HCT116 (cell line): Measurements from ENCODE around the gene HIVEP3. TPM values are rescaled to one million over a fixed set of nuclear protein-coding genes. Genes with fewer than 3 reads are reported as not detected.

Source experiments
- ATAC-seq: fragments of 200-7000 bp; cut with Tn5 transposase; 2 replicates; pipeline ENCODE4 v1.9.1; 2020; ENCODE audit warnings: mild to moderate bottlenecking, moderate library complexity
- BruUV-seq: library from RNA; stranded (reverse); fragments of 400-500 nt; replicated peaks from 2 replicates; lab custom pipeline; 2021; lab: Mats Ljungman, UMichigan
- CTCF ChIA-PET: fragments of 300-600 bp; sonication (Branson Sonifier 250); formaldehyde crosslinking; loops from one replicate; lab custom pipeline; 2021; ENCODE audit warnings: antibody characterized with exemption; lab: Charles Lee
- POLR2A ChIA-PET: fragments of 300-600, 350-600 bp; sonication (Branson Sonifier 250); formaldehyde crosslinking; loops from one replicate; lab custom pipeline; 2021; ENCODE audit warnings: antibody characterized with exemption; lab: Charles Lee
- RAD21 ChIA-PET, 2 experiments: fragments of 300-600 bp; sonication (Branson Sonifier 250); formaldehyde crosslinking; loops; one replicate each; lab custom pipeline; 2023; ENCODE audit warnings: low total read pairs in 2 of 2; ENCODE audit not compliant: uncharacterized antibody in 2 of 2, unreplicated experiment in 2 of 2, low non-redundant PET in 1 of 2; lab: Charles Lee
- DNase-seq: peaks from one replicate; pipeline ENCODE4 v3.0.0-alpha.2; 2010; ENCODE audit warnings: low read depth, low spot score
- H2AFZ ChIP-seq: fragments of 200-600 bp; shearing (Covaris generic), sonication (generic); 2 replicates; pipeline ENCODE4 v1.6.1; 2017; ENCODE audit warnings: low read depth, mixed run types, mixed read lengths, antibody characterized with exemption, low read length; ENCODE audit not compliant: poor library complexity, severe bottlenecking
- H3K27ac ChIP-seq: 2 replicates; pipeline ENCODE4 v1.5.1; 2012; ENCODE audit warnings: low read depth, low read length
- H3K27me3 ChIP-seq: fragments of 200-600 bp; sonication (generic); 2 replicates; pipeline ENCODE4 v1.6.1; 2016; ENCODE audit warnings: mixed run types, low read length, mixed read lengths; ENCODE audit not compliant: insufficient read depth
- H3K36me3 ChIP-seq, 2 experiments: fragments of 200-500 bp in 1 of 2; fragments of 200-600 bp in 1 of 2; sonication (Bioruptor generic) in 1 of 2; sonication (generic) in 1 of 2; 2 replicates each; pipeline versions ENCODE4 v1.5.1 to v1.6.1; 2014 to 2016; ENCODE audit warnings: low read length in 2 of 2, inconsistent platforms in 1 of 2, mixed read lengths in 1 of 2, mixed run types in 1 of 2; ENCODE audit not compliant: insufficient read depth in 2 of 2, control insufficient read depth in 1 of 2
- H3K4me1 ChIP-seq, 2 experiments: fragments of 200-600 bp in 1 of 2; sonication (generic) in 1 of 2; 2 replicates each; pipeline versions ENCODE4 v1.5.1 to v1.6.1; 2012 to 2017; ENCODE audit warnings: low read length in 2 of 2, inconsistent platforms in 1 of 2, mild to moderate bottlenecking in 1 of 2, mixed read lengths in 1 of 2, mixed run types in 1 of 2, moderate library complexity in 1 of 2; ENCODE audit not compliant: insufficient read depth in 2 of 2, control insufficient read depth in 1 of 2
- H3K4me2 ChIP-seq: fragments of 200-600 bp; sonication (generic); 2 replicates; pipeline ENCODE4 v1.6.1; 2017; ENCODE audit warnings: mixed run types, low read length, mixed read lengths
- H3K4me3 ChIP-seq, 2 experiments: fragments of 200-600 bp in 1 of 2; sonication (generic) in 1 of 2; replicated peaks in 1 of 2; 2 replicates each; pipeline ENCODE4 v1.5.1; 2011 to 2016; ENCODE audit warnings: low read length in 2 of 2, control low read depth in 1 of 2, low read depth in 1 of 2, mild to moderate bottlenecking in 1 of 2, mixed read lengths in 1 of 2, mixed run types in 1 of 2
- H3K79me2 ChIP-seq: fragments of 200-600 bp; sonication (generic); 2 replicates; pipeline ENCODE4 v1.6.1; 2017; ENCODE audit warnings: mild to moderate bottlenecking, mixed run types, low read length, moderate library complexity, mixed read lengths; ENCODE audit not compliant: insufficient read depth
- H3K9ac ChIP-seq: fragments of 200-600 bp; sonication (generic); 2 replicates; pipeline ENCODE4 v1.6.1; 2016; ENCODE audit warnings: low read length, mixed read lengths
- H3K9me2 ChIP-seq: fragments of 200-600 bp; sonication (generic), shearing (Covaris generic); 2 replicates; pipeline ENCODE4 v1.6.1; 2017; ENCODE audit warnings: mixed run types, mild to moderate bottlenecking, moderate library complexity; ENCODE audit not compliant: insufficient read depth
- H3K9me3 ChIP-seq, 2 experiments: fragments of 200-500 bp in 1 of 2; fragments of 200-600 bp in 1 of 2; sonication (Bioruptor generic) in 1 of 2; sonication (generic) in 1 of 2; 2 replicates each; pipeline ENCODE4 v1.6.1; 2014 to 2017; ENCODE audit warnings: low read length in 2 of 2, mixed read lengths in 2 of 2, inconsistent platforms in 1 of 2, low read depth in 1 of 2, mild to moderate bottlenecking in 1 of 2, mixed run types in 1 of 2, moderate library complexity in 1 of 2; ENCODE audit not compliant: control insufficient read depth in 1 of 2, insufficient read depth in 1 of 2
- H4K20me1 ChIP-seq: fragments of 200-600 bp; sonication (generic), shearing (Covaris generic); 2 replicates; pipeline ENCODE4 v1.6.1; 2017; ENCODE audit warnings: mixed run types, mild to moderate bottlenecking, moderate library complexity; ENCODE audit not compliant: insufficient read depth
- CBX3 ChIP-seq: IDR thresholded peaks from 2 replicates; pipeline ENCODE4 v1.6.1; 2012; ENCODE audit warnings: low read depth
- ELF1 ChIP-seq: IDR thresholded peaks from 2 replicates; pipeline ENCODE4 v1.6.1; 2012; ENCODE audit warnings: low read depth, borderline replicate concordance
- EZH2 ChIP-seq: fragments of 200-600 bp; sonication (generic); IDR thresholded peaks from 2 replicates; pipeline ENCODE4 v1.6.1; 2017; ENCODE audit warnings: antibody characterized with exemption, mixed run types
- FOSL1 ChIP-seq: IDR thresholded peaks from 2 replicates; pipeline ENCODE4 v1.6.1; 2012; ENCODE audit warnings: low read depth
- POLR2A ChIP-seq: IDR thresholded peaks from 2 replicates; pipeline ENCODE4 v1.7.0; 2011; ENCODE audit warnings: borderline replicate concordance; ENCODE audit not compliant: insufficient read depth, insufficient read length; ENCODE audit errors: extremely low read depth
- POLR2AphosphoS5 ChIP-seq: IDR thresholded peaks from 2 replicates; pipeline ENCODE4 v1.6.1; 2011; ENCODE audit warnings: mild to moderate bottlenecking, low read depth, low read length, moderate library complexity
- RAD21 ChIP-seq: IDR thresholded peaks from 2 replicates; pipeline ENCODE4 v1.6.1; 2012; ENCODE audit warnings: low read depth, mild to moderate bottlenecking
- SP1 ChIP-seq: IDR thresholded peaks from 2 replicates; pipeline ENCODE4 v1.6.1; 2012; ENCODE audit warnings: low read depth
- SRF ChIP-seq: IDR thresholded peaks from 2 replicates; pipeline ENCODE4 v1.6.1; 2012; ENCODE audit warnings: low read depth
- TCF7L2 ChIP-seq: IDR thresholded peaks from 2 replicates; pipeline ENCODE4 v1.7.0; 2011; ENCODE audit warnings: borderline replicate concordance, inconsistent platforms; ENCODE audit not compliant: insufficient read depth, insufficient read length; ENCODE audit errors: extremely low read depth
- YY1 ChIP-seq: IDR thresholded peaks from 2 replicates; pipeline ENCODE4 v1.6.1; 2011; ENCODE audit warnings: low read length, low read depth, moderate library complexity, mild to moderate bottlenecking; ENCODE audit not compliant: insufficient replicate concordance; ENCODE audit errors: extremely low read depth
- ZFX ChIP-seq: fragments of 450-650 bp; IDR thresholded peaks from 2 replicates; pipeline ENCODE4 v1.6.1; 2017
- ZNF274 ChIP-seq: fragments of 200-500 bp; sonication (Bioruptor generic); IDR thresholded peaks from 2 replicates; pipeline ENCODE4 v1.6.1; 2014; ENCODE audit warnings: mild to moderate bottlenecking, low read depth, low read length, inconsistent platforms
- intact Hi-C: fragments of 100-400 bp; cut with micrococcal nuclease; formaldehyde crosslinking; loops from 2 replicates; pipeline ENCODE4 v1.10.0; 2022
- total RNA-seq: library from RNA; stranded (reverse); gene quantifications from one replicate; pipeline ENCODE4 v1.2.1, GENCODE V29; 2021; ENCODE audit not compliant: unreplicated experiment
- TF ChIP-seq, protein P1 (sequence below): IDR thresholded peaks from 2 replicates; pipeline ENCODE4 v1.6.1; 2012; ENCODE audit warnings: low read depth
- TF ChIP-seq, protein P2 (sequence below): IDR thresholded peaks from 2 replicates; pipeline ENCODE4 v1.6.1; 2012
- TF ChIP-seq, protein P3 (sequence below): IDR thresholded peaks from 2 replicates; pipeline ENCODE4 v1.6.1; 2012

The HIVEP3 gene
- total RNA-seq, 1 experiment from 2014 or later = 7.1 TPM

DNA sequence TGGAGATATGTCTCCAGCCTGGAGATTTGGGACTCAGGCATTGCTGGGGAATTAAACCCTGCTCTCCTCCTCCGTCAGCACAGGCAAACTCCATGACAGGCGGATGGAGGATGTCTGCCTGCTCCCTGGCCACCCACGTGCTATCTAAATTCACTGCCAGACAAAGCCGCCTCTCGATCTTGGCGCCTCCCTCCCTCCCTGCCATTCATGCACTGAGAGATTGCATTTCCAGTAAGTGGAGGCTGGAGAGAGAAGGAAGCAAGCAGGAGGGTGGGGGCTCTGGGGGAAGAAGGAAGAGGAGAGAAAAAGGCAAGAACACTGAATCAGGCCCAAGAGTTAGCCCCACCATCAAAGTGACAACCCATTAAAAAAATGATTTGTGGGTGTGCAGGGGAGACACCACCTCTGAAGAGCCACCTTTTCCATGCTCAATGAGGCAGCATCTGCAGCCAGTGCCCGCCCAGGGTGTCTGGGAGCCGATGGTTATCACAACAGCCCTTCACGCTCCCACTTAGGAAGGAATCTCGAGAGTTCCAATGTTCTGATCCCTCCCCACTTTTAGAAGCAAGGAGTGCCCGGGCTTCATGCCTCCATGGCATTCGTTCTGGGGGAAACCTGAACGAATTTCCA, 183.0 kb downstream of the HIVEP3 start:
- Histone ChIP-seq H3K36me3 (no peaks in the 10 kb centered on the region), H3K27ac (no peak overlapping the region), H3K27me3 (no peaks in the 10 kb centered on the region; the same call in 1 of the 2 replicates), H4K20me1 (no peaks in the 10 kb centered on the region), H3K9me3 (no peaks in the 10 kb centered on the region), H3K9ac (no peak overlapping the region), H3K4me2 (no peak overlapping the region), H3K9me2 (no peaks in the 10 kb centered on the region), H2AFZ (no peak overlapping the region), H3K4me1 (no peaks in the 10 kb centered on the region; a peak in 1 of 4 replicates), H3K4me3 (no peak overlapping the region), H3K79me2 (no peaks in the 10 kb centered on the region)
- ChIA-PET CTCF (no interaction called here), RAD21 (no interaction called here), POLR2A (no interaction called here)
- BruUV-seq = no TSS peak
- TF ChIP-seq TCF7L2 (no peak), ZFX (no peak), EZH2 (no peak), CBX3 (no peak), ELF1 (no peak), POLR2AphosphoS5 (no peak), SP1 (no peak), RAD21 (no peak), POLR2A (no peak), SRF (no peak), ZNF274 (no peak), YY1 (no peak), FOSL1 (no peak)
- TF ChIP-seq, protein P1, sequence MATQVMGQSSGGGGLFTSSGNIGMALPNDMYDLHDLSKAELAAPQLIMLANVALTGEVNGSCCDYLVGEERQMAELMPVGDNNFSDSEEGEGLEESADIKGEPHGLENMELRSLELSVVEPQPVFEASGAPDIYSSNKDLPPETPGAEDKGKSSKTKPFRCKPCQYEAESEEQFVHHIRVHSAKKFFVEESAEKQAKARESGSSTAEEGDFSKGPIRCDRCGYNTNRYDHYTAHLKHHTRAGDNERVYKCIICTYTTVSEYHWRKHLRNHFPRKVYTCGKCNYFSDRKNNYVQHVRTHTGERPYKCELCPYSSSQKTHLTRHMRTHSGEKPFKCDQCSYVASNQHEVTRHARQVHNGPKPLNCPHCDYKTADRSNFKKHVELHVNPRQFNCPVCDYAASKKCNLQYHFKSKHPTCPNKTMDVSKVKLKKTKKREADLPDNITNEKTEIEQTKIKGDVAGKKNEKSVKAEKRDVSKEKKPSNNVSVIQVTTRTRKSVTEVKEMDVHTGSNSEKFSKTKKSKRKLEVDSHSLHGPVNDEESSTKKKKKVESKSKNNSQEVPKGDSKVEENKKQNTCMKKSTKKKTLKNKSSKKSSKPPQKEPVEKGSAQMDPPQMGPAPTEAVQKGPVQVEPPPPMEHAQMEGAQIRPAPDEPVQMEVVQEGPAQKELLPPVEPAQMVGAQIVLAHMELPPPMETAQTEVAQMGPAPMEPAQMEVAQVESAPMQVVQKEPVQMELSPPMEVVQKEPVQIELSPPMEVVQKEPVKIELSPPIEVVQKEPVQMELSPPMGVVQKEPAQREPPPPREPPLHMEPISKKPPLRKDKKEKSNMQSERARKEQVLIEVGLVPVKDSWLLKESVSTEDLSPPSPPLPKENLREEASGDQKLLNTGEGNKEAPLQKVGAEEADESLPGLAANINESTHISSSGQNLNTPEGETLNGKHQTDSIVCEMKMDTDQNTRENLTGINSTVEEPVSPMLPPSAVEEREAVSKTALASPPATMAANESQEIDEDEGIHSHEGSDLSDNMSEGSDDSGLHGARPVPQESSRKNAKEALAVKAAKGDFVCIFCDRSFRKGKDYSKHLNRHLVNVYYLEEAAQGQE = no peak
- TF ChIP-seq, protein P2, sequence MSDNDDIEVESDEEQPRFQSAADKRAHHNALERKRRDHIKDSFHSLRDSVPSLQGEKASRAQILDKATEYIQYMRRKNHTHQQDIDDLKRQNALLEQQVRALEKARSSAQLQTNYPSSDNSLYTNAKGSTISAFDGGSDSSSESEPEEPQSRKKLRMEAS = no peak
- TF ChIP-seq, protein P3, sequence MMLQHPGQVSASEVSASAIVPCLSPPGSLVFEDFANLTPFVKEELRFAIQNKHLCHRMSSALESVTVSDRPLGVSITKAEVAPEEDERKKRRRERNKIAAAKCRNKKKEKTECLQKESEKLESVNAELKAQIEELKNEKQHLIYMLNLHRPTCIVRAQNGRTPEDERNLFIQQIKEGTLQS = no peak
- DNase-seq = no peak
- intact Hi-C loops = no loop called here
- ATAC-seq = no peak
